Fibroblast of the aortic adventitia (primary cell): ENCODE data around the gene AKAP1. TPM values are rescaled to one million over a fixed set of nuclear protein-coding genes. Genes with fewer than 3 reads are reported as not detected.

Source experiments
- DNase-seq: peaks from one replicate; pipeline ENCODE4 v3.0.0-alpha.2; 2010; ENCODE audit warnings: low read depth
- H3K4me3 ChIP-seq: 2 replicates; pipeline ENCODE4 v1.5.1; 2011; ENCODE audit warnings: low read depth, mild to moderate bottlenecking, control low read depth, low read length, moderate library complexity
- CTCF ChIP-seq: IDR thresholded peaks from 2 replicates; pipeline ENCODE4 v1.5.1; 2011; ENCODE audit warnings: mild to moderate bottlenecking, low read length, control low read depth, inconsistent platforms; ENCODE audit not compliant: insufficient read depth
- total RNA-seq: library from RNA; depleted of rRNA; stranded (reverse); fragments of >200 nt; gene quantifications from 2 replicates; pipeline ENCODE4 v1.2.3, GENCODE V29; 2012; ENCODE audit warnings: low replicate concordance

Gene AKAP1
- total RNA-seq, 1 donor, result 12.9 TPM

DNA sequence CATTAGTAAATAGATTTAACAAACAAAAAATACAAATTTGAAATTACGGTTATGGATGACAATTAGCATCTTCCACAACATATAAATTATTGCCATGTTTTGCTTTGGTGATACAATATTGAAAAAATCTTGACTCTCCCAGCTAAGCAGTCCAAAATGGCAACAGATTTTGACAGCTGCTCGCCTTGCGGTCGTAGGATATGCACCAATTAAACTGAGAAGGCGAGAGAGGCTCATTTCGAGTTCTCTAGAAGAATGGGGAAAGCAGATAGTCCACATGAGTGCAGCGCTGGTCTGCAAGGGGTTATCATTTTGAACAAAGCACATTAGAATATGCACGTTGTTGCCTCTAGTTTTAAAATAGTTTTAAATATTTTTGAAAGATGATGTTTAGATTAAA lies 55.3 kb downstream of the AKAP1 start:
- H3K4me3 ChIP-seq, result no peak overlapping the region
- no peak for DNase-seq
- TF ChIP-seq CTCF, result no peak

DNA sequence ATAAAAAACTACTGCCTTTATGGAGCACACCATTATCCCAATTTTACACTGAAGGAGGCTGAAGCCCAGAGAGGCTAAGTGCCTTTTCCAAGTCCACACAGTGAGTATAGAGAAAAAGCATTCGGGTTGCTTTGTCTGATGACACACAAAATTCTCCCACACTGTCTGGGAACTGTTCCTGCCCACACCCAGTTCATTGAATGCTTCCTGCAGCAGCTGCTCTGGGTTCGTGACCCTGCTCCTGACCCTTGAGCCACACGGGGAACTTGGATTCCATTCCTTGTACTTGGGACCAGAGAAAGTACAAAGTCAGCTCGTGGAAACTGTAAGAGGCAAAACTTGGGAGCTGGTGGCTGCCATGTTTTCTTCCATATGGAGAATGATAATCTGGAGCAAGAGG lies 57.9 kb downstream of the AKAP1 start:
- H3K4me3 ChIP-seq, result no peak overlapping the region
- TF ChIP-seq CTCF, result no peak
- DNase-seq, result no peak

GRCh38 chr17:57143361-57143760 lies 58.3 kb downstream of the AKAP1 start:
- DNase-seq, result no peak
- TF ChIP-seq CTCF, result no peak
- no peak overlapping the region for H3K4me3 ChIP-seq

- no peak for TF ChIP-seq CTCF
- no peak for DNase-seq
- H3K4me3 ChIP-seq, result no peak overlapping the region
Observed at GRCh38 chr17:57143919-57144318, 58.9 kb downstream of the AKAP1 start.

GRCh38 chr17:57144567-57144966 lies 59.5 kb downstream of the AKAP1 start:
- H3K4me3 ChIP-seq, result no peak overlapping the region
- TF ChIP-seq CTCF, result no peak

GRCh38 chr17:57145347-57145746 lies 60.3 kb downstream of the AKAP1 start:
- DNase-seq, result no peak
- TF ChIP-seq CTCF, result no peak
- no peak overlapping the region for H3K4me3 ChIP-seq

More at GRCh38 chr17:57144567-57144966, 59.5 kb downstream of the AKAP1 start:
- DNase-seq, result no peak

GRCh38 chr17:57146273-57146672 lies 61.2 kb downstream of the AKAP1 start:
- no peak for TF ChIP-seq CTCF
- DNase-seq, result no peak
- H3K4me3 ChIP-seq, result no peak overlapping the region
